Duodenal mucosa (tissue), 2 donors: ENCODE data around the gene FAM174C.
A peak's percentile ranks its signal among the peaks of the same experiment; 100 is the strongest.
"Not testable (repeated sequence)": the region's sequence is repeated elsewhere in the genome, so short reads cannot be mapped to it uniquely, and the experiment has no call there.

Source experiments
- H3K27ac ChIP-seq: one replicate; pipeline ENCODE4 v1.7.0; 2013; ENCODE audit warnings: low read depth, low read length
- H3K27me3 ChIP-seq, 2 donors: one replicate each; pipeline ENCODE4 v1.7.0; 2013; ENCODE audit warnings: low read length in 2 of 2, control low read depth in 1 of 2; ENCODE audit not compliant: insufficient read depth in 2 of 2, control insufficient read depth in 1 of 2
- H3K36me3 ChIP-seq, 2 donors: one replicate each; pipeline ENCODE4 v1.7.0; 2013; ENCODE audit warnings: low read length in 2 of 2, control low read depth in 1 of 2; ENCODE audit not compliant: insufficient read depth in 2 of 2, control insufficient read depth in 1 of 2
- H3K4me1 ChIP-seq, 2 donors: one replicate each; pipeline ENCODE4 v1.7.0; 2013; ENCODE audit warnings: low read length in 2 of 2, control low read depth in 1 of 2; ENCODE audit not compliant: insufficient read depth in 2 of 2, control insufficient read depth in 1 of 2
- H3K4me3 ChIP-seq, 2 donors: one replicate each; pipeline ENCODE4 v1.7.0; 2013; ENCODE audit warnings: low read length in 2 of 2, low read depth in 1 of 2
- H3K9ac ChIP-seq, 2 donors: one replicate each; pipeline ENCODE4 v1.7.0; 2013; ENCODE audit warnings: low read length in 2 of 2, low read depth in 1 of 2
- H3K9me3 ChIP-seq, 2 donors: one replicate each; pipeline ENCODE4 v1.7.0; 2013; ENCODE audit warnings: low read length in 2 of 2, control low read depth in 1 of 2; ENCODE audit not compliant: control insufficient read depth in 1 of 2

FAM174C gene

DNA sequence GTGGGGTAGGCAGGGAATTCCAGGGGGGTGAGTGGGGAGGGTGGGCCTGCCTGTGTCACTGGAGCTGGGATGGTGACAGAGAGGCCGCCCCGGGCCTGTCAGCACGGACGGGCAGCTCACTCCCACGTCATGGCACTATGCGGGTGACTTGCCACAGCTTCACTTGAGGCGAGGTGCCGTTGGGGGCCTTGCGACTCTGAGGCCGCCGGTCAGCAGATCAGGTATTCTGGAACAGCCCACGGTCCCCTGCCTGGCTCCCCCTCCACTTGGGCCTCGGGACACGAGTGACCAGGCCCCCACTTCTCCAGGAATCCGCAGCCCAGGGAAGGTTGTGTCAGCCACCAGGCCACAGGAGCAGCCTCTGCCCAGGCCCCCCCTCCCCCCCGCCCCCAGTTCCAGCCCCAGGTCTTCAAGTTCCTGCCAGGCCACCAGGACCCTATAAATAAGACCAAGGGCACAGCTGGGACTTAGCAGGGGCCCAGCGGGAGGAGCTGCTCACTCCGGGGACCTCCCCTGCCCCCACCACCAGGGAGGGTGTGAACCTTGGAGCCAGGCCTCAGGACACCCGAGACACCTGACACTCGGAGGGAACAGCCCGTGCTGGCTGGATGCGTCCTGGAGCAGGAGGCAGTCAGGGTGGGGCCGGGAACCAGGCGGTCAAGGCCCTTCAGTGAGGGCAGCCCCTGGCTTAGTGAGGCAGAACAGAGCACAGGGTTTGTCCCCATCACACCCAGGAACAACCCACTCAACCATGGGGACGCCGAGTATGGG, 29.7 kb upstream of the FAM174C start:
- H3K4me1 ChIP-seq, result peaks cover 34 to 61% of the 10 kb centered on the region in 2 donors
- no peaks in the 10 kb centered on the region for H3K9me3 ChIP-seq
- H3K9ac ChIP-seq, result peak overlapping the region; percentile 25 to 65
- peak overlapping the region; percentile 90 for H3K27ac ChIP-seq
- no peaks in the 10 kb centered on the region for H3K36me3 ChIP-seq
- H3K27me3 ChIP-seq, result no peaks in the 10 kb centered on the region
- peak overlapping the region in 1 of 2 donors; percentile 35 for H3K4me3 ChIP-seq

DNA sequence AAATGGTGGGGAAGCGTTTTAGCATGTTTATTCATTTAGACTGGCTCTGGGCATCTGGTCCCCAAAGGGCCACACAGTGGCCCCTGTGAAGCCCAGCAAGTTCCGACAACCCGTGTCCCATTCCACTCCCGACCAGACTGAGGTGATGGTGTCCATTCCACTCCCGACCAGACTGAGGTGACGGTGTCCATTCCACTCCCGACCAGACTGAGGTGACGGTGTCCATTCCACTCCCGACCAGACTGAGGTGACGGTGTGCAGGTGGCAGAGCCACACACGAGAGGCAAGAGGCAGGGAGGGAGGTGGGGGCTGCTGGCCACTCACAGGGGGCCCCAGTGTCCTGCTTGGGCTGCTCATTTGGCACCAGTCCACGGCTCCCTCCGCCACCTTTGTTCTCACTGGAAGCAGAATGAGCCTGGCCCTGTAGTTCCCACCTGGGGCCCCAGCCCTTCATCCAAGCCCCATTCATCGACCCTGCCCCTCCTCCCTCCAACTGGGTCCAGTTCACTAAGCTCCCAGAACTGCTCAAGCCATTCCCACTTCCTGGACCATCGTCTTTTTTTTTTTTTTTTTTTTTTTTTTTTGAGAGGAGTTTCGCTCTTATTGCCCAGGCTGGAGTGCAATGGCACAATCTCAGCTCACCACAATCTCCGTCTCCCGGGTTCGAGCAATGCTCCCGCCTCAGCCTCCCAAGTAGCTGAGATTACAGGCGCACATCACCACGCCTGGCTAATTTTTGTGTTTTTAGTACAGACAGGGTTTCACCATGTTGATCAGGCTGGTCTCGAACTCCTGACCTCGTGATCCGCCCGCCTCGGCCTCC, 28.9 kb upstream of the FAM174C start:
- peak overlapping the region in 1 of 2 donors; percentile 37 for H3K9ac ChIP-seq
- not testable (repeated sequence) for H3K27me3 ChIP-seq, H3K9me3 ChIP-seq, H3K36me3 ChIP-seq, H3K4me3 ChIP-seq
- peaks cover 34 to 55% of the 10 kb centered on the region in 2 donors for H3K4me1 ChIP-seq
- peak overlapping the region; percentile 71 for H3K27ac ChIP-seq

DNA sequence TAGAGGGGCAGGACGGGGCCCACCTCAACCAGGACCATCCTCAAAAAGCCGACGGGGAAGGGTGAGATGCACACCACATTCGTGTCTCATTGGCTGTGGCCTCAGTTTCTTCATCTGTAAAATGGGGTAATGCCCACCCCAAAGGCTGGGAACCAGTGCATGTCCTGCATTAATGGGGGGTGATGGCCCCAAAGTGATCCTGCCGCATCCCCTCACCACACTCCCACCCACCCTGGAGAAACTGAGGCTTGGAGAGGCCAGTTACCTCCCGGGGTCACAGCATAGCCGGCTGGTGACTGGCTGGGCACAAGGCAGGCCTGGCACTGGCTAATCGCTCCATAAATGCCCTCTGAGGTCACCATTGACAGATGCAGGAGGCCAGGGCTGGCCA, 27.6 kb upstream of the FAM174C start:
- Histone ChIP-seq H3K36me3 (peaks cover 0 to 4% of the 10 kb centered on the region in 2 donors), H3K4me1 (peaks cover 37 to 47% of the 10 kb centered on the region in 2 donors), H3K9me3 (no peaks in the 10 kb centered on the region), H3K9ac (peak overlapping the region; percentile 72 to 84), H3K27ac (peak overlapping the region; percentile 100), H3K27me3 (no peaks in the 10 kb centered on the region), H3K4me3 (peak overlapping the region; percentile 52 to 60)

DNA sequence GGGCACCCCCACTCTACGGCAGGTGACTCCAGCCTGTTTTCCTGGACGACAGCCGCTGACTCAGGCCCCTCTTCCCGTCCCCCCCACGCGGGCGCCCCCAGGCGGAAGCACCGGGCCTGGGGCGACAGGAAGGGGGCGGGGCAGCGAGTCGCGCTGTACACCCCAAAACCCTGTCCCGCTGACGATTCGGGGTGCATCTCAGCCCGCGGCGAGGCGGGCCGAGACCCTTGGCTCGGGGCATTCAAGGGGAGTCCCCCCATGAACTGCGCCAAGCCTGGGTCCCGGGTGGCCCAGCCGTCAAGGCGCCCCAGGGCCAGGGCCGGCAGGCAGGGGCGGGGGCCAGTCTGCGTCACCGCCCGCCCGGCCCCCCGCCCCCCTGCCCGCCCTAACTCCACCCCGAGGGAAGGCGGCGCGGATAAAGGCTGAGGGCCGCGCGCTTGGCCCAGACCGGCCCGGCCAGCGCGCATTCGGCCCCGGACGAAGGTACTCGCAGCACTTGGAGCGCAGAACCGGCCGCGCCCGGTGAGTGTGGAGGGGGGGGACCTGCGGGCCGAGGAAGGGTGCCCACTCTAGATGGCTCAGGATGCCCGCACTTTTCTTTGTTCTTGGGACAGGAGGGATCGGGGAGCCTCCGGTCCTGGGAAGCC, 27.1 kb upstream of the FAM174C start, which contains the start of gene MIDN:
Gene MIDN (plus strand): TSS at position 445 of the 647 bp plus-strand sequence. CDS start 1,714 bp downstream, outside the sequence.
- Histone ChIP-seq H3K27ac (peak within 1 kb of the TSS; percentile 100), H3K27me3 (no peaks in the 10 kb centered on the region), H3K4me1 (peaks cover 37 to 43% of the 10 kb centered on the region in 2 donors), H3K9me3 (no peaks in the 10 kb centered on the region), H3K36me3 (peaks cover 0 to 4% of the 10 kb centered on the region in 2 donors), H3K9ac (peak within 1 kb of the TSS; percentile 78 to 84), H3K4me3 (peak within 1 kb of the TSS; percentile 72 to 74)

DNA sequence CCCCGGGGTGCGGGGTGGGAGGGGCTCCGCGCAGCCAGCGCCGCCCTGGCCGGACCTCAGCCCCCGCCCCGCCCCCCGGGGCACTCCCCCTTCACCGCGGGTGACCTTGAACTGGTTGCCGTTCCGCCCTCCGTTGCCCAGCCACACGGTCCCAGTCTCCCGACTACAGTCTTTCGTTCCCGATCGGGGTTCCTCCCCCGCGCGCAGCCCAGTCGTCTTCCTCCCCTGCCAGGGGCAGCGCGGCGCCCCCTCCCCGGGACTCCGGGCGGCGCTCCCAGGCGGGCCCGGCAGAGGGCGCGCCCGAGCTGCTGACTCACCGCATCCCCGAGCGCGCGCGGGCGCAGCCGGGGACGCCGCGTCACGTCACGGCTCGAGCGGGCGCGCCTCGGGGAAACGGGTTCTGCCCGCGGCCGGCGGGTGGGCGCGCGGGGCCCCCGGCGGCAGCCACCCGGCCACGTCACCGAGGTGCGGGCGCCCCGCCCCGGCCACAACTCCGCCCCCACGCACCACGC, 26.5 kb upstream of the FAM174C start:
- Histone ChIP-seq H3K9ac (peak overlapping the region; percentile 70 to 78), H3K4me1 (peaks cover 38 to 43% of the 10 kb centered on the region in 2 donors), H3K9me3 (no peaks in the 10 kb centered on the region), H3K27me3 (no peaks in the 10 kb centered on the region), H3K27ac (peak overlapping the region; percentile 100), H3K36me3 (peaks cover 0 to 4% of the 10 kb centered on the region in 2 donors), H3K4me3 (peak overlapping the region; percentile 72 to 74)

DNA sequence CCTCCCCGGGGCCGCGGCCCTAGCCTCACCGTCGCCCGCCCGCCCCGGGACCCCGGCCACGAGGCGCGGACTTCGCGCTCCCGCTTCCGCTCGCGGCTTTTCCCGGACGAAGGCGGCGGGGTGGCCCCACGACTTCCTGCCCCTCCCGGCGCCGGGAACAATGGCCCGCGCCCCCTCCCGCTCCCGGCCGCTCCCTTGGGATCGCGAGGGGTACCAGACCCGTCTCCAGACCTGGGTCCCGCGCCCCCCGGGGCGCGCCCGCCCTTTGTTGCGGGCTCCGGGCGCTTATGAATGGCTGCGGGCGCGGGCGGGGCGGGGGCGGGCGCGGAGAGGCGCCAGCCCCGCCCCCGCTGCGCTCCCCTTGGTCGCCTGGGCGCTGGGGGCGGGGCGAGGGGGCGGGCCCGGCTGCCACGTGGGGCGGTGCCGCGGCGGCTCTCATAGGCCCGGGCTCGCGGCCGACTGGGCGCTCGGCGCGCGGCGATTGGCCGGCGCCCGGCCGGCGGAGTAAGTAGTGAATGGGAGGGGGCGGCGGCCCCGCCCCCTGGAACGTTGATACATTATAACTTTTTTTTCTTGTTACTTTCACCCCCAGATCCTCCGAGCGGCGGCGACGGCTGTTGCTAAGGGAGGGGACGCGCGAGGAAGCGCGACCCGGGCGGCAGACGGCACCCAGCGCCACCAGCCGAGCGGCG, 25.9 kb upstream of the FAM174C start:
- Histone ChIP-seq H3K4me3 (peak overlapping the region; percentile 62 to 82), H3K4me1 (peaks cover 38 to 43% of the 10 kb centered on the region in 2 donors), H3K36me3 (peaks cover 5 to 6% of the 10 kb centered on the region in 2 donors), H3K27ac (peak overlapping the region; percentile 100), H3K27me3 (no peaks in the 10 kb centered on the region), H3K9ac (peak overlapping the region; percentile 70 to 78), H3K9me3 (no peaks in the 10 kb centered on the region)

DNA sequence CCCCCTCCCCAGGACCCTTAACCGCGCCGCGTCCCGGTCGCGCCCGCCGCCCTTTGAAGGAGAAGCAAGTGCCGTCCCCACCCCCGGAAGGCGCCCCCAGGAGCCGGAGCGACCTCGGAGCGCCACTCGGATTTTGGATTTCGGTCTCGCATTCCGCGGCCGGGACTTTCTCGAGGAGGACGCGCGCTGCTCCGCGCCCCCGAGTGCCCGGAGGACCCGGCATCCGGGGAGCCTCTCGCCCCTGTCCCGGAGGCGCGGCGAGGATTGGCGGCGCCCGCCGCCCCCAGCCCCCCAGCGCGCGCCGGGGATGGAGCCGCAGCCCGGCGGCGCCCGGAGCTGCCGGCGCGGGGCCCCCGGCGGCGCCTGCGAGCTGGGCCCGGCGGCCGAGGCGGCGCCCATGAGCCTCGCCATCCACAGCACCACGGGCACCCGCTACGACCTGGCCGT, 25.3 kb upstream of the FAM174C start:
- Histone ChIP-seq H3K4me3 (peak overlapping the region; percentile 62 to 82), H3K9ac (peak overlapping the region; percentile 61 to 70), H3K27me3 (no peaks in the 10 kb centered on the region), H3K27ac (peak overlapping the region; percentile 98), H3K36me3 (peaks cover 11% of the 10 kb centered on the region in 2 donors), H3K9me3 (no peaks in the 10 kb centered on the region), H3K4me1 (peaks cover 37 to 42% of the 10 kb centered on the region in 2 donors)

DNA sequence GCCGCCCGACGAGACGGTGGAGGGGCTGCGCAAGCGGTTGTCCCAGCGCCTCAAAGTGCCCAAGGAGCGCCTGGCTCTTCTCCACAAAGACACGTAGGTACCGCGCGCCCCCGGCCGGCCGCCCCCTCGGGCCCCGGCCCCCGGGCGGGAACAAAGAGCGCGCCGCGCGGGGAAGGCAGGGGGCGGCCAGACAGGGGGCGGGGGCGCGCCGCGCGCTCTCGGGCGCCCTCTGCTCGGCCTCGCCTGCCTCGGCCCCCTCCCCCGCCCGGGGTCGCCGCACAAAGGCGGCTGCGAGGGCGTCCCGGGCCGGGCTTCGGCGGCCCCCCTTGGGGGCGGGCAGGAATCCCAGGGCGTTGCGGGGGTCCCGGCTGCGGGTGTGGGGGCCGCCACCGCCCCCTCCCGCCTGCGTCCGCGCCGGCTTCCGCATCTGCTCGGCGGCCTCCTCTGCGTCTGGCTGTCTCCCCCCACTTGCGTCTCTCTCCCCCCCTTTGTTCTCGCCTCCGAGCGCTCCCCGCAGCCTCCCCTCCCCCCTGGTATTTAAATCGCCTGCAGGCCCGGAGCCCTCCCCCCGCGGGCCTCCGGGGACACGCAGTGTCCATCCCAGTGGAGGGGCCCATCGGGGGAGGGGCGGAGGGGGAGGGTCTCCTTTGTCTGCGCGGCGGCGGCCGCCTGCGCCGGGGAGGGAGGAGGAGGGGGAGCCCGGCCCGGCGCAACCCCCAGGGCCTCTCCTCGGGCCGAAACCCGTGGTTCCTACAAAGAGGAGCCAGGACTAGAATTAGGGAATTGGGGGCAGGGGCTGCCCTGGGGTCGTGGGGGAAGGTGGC, 24.7 kb upstream of the FAM174C start:
- Histone ChIP-seq H3K4me1 (peaks cover 32 to 38% of the 10 kb centered on the region in 2 donors), H3K9ac (peak overlapping the region; percentile 85), H3K9me3 (no peaks in the 10 kb centered on the region), H3K4me3 (peak overlapping the region; percentile 80 to 82), H3K27me3 (no peaks in the 10 kb centered on the region), H3K36me3 (peaks cover 17 to 18% of the 10 kb centered on the region in 2 donors), H3K27ac (peak overlapping the region; percentile 98)
